ENCODE results near the gene GALNT14.

DNA sequence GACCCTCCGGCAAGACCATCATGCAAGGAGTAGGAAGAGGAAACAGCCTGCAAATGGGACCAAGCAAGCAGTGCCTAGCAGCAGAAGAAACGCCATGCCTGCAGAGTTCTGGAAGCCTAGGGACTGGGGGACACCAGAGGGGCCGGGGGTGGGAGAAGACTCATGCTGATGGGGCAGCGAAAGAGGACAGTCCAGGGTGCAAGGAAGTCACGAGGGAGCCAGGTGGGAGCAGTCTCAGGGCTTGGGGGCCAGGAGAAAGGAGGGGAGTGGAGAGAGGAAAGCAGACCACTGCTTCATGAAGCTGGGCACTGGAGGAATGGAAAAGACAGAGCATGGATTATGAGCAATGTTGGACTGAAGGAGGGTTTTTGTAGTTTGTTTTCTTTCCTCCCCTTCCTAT lies 211.6 kb downstream of the GALNT14 start:
- TF ChIP-seq, protein P1, sequence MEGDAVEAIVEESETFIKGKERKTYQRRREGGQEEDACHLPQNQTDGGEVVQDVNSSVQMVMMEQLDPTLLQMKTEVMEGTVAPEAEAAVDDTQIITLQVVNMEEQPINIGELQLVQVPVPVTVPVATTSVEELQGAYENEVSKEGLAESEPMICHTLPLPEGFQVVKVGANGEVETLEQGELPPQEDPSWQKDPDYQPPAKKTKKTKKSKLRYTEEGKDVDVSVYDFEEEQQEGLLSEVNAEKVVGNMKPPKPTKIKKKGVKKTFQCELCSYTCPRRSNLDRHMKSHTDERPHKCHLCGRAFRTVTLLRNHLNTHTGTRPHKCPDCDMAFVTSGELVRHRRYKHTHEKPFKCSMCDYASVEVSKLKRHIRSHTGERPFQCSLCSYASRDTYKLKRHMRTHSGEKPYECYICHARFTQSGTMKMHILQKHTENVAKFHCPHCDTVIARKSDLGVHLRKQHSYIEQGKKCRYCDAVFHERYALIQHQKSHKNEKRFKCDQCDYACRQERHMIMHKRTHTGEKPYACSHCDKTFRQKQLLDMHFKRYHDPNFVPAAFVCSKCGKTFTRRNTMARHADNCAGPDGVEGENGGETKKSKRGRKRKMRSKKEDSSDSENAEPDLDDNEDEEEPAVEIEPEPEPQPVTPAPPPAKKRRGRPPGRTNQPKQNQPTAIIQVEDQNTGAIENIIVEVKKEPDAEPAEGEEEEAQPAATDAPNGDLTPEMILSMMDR (conservative IDR thresholded peaks at IDR 0.05; ENCODE audit: low read length), result no peak
- no peak for TF ChIP-seq EZH2phosphoT487 (IDR thresholded peaks at IDR 0.05; ENCODE audit: borderline replicate concordance)
